HG03064 (cell line): ENCODE results near the gene MRPL2.
"Not testable (repeated sequence)": the region's sequence is repeated elsewhere in the genome, so short reads cannot be mapped to it uniquely, and the experiment has no call there.

Source experiments
- ATAC-seq: cut with Tn5 transposase; IDR thresholded peaks from one replicate; pipeline ENCODE4 v1.9.1; 2021; ENCODE audit warnings: low read depth; ENCODE audit not compliant: unreplicated experiment

The MRPL2 gene

DNA sequence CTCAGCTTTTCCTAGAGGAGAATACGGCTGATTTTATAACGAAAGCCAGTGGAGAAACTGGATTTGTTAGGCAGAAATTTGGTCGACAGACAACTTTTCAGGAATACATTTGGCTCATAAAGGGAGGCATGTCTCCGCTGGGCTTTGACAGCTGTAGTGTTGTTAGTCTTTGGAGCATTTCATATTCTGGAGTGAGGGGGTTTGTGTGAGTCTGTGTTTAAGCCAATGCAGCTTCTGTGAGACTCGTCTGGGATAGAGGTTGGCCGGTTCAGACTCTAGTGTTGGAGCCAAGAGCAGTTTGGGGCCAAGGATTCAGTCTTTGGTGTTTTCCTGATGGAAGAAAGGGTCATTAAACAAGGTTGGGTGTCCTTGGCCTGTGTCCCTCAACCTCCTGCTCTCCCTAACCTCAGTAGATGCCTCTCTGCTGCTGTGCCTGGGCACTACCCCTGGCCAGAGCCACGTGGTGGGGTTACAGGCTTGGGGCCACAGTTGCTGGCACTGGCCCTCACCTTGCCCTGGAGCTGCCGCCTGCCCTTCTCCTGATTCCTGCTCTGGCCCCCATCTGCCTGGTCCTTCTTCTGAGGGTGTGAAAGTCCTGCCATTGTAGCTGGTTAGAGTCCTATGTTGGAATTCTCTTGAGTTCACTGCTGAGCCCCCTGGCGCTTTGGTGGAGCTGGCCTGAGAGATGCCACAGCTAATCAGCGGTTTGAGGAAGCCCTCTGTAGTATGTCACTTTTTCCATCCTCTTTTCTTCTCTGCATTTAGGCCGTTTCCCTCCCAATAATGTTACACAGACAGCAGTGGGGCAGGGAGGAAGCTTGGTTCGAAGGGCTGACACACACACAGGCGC is 23.8 kb upstream of the MRPL2 start:
- ATAC-seq = no peak

DNA sequence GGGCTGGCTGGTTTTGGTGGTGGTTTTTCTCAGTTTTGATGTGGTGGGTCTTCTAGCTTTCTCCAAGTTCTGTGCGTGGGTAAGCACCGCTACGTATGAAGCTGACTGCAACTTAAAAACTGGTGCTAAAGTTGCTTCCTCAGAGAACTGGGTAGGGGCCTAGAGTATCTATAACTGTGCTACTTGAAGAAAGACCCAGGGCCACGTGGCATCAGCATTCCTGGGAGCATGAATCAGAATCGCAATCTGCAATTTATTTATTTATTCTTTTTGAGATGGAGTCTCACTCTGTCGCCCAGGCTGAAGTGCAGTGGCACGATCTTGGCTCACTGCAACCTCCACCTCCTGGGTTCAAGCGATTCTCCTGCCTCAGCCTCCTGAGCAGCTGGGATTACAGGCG is 22.7 kb upstream of the MRPL2 start:
- not testable (repeated sequence) for ATAC-seq

DNA sequence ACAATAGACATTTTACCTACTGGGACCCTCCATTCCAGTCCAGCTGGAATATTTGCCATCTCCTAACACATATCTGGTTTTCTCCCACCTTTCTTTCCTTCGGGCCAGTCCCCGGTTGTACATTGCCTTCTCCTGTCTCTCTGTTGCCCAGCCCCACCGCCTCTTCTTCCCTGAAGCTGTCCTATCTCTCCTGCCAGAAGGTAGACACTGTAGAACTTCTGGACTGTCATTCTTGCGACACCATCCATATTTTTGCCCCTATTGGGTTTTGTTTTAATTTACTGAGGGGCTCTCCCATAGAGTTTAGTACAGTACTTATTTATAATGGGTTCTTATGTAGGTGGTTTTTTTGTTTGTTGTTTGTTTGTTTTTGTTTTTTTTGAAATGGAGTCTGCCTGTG is 21.8 kb upstream of the MRPL2 start:
- no peak for ATAC-seq

DNA sequence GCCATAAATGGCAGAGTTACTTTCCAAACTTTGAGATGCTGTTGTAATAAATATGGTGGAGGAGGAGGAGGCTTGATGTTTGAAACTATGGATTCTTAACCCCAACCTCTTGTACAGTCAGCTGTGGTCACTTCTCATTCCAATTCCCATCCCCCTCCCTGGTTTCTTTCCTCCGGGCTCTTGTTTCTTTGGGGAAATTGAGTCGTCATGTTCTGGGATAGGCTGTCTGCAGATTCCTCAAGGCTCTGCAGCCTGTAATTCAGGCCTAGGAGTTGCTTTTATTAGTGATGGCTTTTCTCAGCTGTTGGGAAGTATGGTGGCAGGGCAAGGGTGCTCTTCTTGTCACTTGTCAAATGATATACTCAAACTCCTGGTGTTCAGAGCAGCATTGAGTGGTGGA is 19.5 kb upstream of the MRPL2 start:
- ATAC-seq = no peak

DNA sequence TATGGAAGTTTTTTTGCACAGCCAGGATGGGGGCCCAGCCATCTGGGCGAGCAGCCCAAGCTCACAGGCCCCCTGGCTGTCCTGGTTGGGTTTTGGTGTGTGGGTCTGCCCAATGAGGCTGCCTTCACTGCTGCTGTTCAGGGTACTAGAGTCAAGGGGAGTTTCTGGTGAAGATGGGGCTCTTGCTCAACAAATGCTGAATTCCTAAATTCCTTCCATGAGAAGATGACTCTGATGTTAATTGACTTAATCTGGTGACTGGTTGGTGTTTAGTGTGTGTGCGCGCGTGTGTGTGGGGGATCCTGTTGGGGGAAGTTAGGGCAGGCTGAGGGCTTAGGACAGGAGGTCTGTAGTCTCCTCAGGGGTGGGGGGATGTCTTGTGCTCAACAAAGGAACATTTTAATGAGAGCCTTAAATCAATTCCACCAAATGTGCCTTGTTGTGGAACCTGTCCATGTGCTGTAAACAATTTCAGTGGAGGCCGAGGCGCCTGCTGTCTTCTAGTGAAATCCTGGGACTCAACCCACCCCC is 18.8 kb upstream of the MRPL2 start:
- no peak for ATAC-seq

DNA sequence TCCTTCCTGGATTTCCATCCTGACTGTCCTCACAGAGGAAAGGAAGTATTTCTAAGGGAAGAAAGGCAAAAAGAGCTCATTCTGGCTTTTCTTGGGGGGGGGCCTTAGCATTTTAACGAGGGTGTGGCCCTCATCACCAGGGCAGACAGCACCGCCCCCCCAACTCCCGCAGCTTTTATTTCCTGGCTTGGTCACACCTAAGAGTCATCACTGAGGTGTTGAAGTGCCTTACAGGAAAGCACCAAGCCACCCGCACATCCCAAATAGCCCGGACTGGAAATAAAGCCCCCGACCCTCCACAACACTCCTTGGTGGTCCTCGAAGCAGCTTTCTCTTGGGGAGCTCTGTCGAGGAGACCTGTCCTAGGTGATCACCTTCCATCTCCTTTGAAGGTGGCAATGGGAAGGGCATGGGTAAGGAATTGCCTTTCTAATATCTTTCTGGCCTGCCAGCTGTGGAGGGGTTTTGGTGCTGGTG is 18.1 kb upstream of the MRPL2 start:
- no peak for ATAC-seq

DNA sequence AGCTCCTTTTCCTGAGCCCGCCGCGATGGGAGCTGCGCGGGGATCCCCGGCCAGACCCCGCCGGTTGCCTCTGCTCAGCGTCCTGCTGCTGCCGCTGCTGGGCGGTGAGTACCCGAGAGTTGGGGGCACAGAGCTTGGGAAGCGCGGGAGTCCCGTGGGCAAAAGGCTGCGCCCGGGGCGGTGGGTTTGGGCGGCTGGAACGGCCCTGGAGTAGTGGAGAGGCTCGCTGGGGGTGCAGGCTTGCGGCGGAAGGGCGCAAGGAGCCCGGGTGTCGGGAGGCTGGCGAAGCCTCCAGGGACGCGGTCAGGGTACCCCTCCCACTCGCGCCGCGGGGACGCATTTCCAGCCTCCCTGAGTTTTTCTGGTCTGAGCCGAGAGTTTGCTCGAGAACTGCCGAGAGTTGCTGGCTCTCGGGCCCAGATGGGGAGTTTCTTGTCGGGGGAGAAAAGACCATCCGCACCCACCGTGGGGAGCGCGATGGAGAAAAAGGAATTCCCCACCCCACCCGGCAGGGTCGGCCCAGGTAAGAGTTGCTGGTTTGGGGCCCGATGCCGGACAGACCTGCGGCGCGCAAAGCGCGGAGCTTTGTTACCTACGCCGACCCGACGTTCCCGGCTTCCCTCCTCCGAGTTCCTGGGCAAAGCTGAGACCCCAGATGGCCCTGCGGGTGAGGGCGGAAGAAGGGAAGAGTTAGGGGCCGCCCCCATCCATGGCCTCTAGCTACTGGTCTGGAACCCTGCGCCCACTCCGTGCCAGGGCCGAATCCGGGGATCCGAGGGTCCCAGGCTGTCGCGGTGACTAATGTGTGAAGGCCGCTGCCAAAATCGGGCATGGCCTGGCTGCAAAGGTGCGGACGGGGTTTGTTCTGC is 17.5 kb upstream of the MRPL2 start:
- no peak for ATAC-seq

DNA sequence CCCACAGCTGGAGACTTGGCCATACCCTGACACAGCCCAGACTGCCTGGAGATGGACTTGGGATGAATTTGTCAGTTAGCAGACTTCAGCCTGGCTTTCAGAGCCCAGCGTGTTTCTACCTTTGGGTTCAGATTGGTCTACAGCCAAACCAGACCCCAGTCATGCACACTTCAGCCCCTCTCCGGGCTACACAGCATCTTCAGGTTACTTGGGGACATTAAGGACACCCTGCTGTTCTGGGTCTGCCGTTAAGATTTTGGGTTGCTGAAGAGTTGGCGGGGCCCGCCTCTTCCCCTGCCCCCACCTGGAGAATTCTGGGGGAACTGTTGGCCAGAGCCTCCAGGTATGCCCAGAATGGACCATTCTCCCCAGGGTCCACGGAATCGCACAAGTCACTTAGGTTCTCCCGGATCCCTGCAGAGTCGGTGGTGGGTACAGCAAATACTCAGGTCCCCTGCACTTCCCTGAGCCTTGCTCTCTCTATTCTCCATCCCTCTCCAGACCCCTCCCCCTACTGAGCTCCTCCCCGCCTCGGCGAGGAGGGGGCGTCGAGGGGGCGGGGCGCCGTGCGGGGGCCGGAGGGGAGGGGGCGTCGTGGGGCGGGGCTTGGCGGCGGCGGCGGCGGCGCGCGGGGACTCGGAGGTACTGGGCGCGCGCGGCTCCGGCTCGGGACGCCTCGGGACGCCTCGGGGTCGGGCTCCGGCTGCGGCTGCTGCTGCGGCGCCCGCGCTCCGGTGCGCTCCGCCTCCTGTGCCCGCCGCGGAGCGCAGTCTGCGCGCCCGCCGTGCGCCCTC is 16.6 kb upstream of the MRPL2 start, which contains the start of gene PTK7:
TSS of gene PTK7 (plus strand) at position 645 of the 794 bp plus-strand sequence. CDS start 175 bp downstream, outside the sequence.
- no peak for ATAC-seq

DNA sequence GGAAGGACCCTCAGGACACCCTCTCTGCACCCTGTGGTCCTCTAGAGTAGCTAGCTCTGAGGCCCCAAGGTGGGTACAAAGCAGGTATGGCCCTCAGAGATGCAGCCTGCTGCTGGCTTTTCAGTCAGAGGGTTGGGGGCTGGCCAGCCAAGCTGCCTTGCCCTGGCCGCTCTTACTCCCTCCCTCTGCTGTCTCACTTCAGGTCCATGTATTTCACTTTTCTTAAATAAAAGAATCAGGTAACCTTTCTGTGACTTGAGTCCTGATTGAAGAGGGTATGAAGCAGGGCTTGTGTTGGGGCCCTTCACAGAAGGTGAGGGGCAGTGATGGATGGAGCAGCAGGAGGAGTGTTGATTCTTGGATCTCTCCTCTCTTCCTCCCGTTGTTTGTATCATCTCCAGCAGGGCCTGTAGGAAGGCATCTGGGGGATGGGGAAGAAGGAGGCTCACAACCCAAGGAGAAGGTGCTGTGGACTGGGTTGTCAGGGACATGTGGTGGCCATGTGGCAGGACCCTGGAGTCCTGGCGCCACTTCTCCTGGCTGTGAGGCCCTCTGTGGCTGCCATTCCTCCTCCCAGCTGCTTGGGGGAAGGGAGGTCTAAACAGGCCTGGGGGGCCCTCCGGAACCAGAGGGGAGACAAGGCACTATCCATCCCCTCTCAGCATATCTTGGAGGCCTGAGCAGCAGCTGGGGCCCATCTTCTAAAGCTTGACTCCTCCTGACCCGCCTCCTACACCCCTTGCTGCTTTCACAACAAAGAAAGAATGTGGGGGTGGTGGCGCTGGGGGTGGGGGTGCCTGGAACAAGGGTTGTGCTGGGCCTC is 15.8 kb upstream of the MRPL2 start:
- no peak for ATAC-seq

DNA sequence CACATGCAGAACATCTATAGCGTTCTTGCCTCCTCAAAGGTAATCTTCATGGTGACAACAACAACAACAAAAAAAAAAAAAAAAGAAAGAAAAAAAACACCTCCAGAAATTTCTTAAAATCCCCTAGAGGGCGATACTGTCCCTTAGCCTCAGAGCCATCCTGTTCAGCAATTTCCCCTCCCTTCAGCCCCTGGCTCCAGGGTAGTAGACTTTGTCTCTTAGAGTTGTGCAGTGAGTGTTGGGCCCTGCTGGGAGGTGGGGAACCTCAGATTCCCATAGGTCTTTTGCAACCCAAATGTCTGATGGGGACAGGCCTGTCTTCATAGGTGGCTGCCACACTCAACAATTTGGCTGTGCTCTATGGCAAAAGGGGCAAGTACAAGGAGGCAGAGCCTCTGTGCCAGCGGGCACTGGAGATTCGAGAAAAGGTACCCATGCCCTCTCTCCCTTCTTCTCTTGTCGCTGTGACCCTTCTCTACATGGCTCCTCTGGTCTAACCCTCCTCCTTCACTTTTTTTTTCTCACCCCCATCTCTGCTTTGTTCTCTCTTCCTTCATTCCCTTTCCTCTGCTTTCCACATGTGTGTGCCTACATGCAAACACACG is 10.9 kb upstream of the MRPL2 start:
- ATAC-seq = no peak

DNA sequence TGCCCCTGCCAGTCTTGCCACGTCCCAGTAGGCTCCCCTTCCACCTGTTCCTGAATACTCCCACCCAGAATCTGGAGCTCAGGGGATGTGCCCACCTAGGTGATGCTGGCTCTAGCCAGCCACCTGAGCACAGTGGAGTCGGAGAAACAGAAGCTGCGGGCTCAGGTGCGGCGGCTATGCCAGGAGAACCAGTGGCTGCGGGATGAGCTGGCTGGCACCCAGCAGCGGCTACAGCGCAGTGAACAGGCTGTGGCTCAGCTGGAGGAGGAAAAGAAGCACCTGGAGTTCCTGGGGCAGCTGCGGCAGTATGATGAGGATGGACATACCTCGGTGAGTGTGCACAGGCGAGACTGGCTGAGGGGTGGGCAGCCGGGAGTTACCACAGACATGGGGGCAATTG is 3.6 kb upstream of the MRPL2 start:
- no peak for ATAC-seq

DNA sequence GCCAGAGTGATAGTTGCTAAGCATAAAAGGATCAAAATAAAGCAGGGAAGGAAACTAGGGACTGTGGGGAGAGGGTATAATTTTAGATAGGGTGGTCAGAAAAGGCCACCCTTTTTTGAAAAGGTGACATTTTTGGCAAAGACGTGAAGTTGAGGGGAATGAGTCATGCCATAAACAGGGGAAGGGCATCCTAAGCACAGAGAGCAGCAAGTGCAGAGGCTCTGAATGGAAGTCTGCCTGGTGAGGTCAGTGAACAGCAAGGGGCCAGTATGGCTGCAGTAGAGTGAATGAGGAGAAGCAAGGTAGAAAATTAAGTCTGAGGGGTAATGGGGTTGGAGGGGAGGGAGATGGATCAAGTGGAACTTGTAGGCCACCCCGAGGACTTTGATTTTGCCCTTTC is 2.6 kb upstream of the MRPL2 start:
- ATAC-seq = no peak

DNA sequence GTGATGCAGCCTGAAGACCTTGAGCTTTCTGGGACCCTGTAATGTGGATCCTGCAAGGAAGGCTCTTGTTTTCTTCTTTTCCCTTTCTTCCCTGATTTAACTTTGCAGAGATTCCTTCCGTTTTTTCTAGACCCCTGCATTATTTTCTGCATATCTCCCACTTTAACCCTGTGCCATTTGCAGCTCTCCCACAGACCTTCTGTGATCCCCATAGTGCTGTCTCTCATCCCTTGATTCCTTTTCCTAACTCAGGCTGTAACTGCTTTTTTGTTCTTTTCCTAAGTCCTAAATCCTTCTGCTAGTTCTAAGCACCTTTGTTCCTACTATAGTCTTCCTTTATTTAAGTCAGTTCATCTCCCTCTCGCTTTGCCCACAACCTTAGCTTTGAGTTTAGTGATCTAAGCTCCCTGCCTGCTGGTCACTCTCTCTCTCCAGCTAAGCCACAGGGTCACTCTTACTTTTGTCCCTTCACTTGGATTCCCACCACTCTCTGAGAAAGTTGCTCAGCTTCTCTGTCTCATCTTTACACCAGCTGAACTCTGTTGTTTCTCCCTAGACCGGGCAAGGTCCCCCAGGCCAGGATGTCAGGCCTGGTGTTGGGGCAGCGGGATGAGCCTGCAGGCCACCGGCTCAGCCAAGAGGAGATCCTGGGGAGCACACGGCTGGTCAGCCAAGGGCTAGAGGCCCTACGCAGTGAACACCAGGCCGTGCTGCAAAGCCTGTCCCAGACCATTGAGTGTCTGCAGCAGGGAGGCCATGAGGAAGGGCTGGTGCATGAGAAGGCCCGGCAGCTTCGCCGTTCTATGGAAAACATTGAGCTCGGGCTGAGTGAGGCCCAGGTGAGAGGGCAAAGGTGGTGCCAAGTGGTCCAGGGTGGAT is 1.8 kb upstream of the MRPL2 start:
- ATAC-seq = no peak

DNA sequence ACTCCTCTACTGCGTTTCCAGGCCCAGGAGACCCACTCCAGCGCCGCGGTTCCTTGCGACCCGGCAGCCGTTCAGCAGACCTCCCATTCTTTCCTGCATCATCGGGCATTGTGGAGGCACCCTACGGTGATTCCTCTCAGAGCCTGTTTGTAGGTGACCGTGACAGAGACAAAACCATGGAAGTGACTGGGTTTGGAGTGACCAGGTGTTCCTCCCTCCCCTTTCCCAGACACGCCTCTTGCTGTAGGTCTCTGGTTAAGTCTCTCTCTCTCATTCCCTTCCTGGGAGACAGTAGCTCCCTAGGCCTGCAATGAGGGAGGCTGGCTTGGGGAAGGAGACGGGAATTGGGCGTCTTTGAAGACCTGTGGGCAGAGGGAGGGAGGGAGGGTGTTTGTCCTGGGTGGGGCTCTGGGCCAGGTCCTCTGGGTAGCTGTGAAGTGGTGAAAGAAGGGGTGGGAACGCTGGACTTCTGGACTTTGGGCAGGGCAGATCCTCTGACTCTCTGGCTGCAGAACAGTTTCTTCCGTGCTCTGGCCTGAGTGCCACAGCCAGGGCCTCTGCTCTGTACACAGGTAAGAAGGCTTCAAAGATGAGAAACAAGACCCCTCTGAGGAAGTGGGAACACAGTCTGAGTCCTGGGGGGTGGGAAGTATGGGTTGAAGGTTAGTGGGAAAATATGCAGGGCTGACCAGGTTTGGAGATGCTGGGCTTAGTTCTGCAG is 960 bp upstream of the MRPL2 start:
- ATAC-seq = no peak

DNA sequence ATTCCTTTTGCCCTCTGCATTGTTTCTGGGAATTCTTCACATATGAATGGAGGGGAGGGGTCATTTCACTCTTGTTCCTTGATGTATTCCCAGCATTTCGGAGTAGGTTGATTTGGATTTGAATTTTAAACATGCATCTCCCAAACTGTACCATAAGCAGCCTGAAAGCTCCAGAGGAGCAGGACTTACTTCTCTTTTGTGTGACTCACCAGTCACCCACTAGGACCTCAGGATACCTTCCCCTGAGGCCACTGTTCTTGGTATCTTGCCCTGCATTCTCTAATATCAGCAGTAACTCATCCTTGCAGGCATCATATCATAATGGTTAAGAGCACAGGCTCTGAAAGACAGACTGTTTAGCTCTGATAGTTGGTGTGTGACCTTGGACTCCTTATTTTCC is 703 bp downstream of the MRPL2 start:
- ATAC-seq = no peak

DNA sequence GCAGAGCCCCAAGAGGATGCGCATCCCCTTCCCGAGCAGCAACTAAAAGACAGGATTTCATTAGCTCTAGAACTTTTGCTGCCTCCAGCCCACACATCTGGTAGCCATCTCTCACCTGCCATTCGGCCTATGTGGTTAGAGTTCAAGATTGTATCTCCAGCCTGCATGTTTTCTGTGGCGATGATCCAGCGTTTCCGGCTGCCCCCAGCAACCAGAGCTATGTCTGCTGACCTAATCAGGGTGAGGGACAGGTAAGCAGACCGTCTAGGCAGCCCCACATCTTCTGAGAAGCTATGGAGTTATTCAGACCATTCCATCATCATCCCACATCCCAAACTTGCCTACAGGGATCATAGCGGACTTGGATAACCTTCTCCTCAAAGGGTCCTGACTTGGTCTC is 3.3 kb downstream of the MRPL2 start:
- no peak for ATAC-seq

DNA sequence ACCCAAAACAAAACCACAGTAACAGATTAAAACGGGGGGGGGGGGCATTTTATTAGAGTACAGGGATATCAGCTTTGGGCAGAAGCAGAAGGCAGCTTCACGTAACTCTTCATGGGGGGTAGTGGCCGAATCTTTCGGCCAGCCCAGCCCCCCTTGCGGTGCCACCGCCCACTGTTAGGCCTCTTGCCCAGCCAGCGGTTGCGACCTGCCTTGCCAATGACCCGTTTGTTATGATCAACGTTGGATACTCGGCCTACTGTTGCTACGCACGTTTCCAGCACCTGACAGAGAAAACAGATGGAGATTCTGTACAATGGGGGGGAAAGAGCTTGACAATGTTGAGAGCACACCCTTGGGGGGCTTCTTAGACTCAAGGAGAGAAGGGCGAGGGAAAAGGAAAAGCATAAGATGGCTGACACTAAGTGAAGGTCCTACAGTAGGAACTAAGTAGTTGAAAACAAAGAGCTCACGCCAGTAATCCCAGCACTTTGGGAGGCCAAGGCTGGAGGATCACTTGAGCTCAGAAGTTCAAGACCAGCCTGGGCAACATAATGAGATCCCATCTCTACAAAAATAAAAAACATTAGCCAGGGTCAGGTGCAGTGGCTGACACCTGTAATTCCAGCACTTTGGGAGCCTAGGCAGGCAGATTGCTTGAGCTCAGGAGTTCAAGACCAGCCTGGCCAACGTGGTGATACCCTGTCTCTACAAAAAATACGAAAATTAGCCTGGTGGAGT is 4.9 kb downstream of the MRPL2 start:
- ATAC-seq = no peak
